Measurements from ENCODE around the gene PRR23A.

PRR23A gene

GRCh38 chr3:138971766-138972320, 34.2 kb downstream of the PRR23A start:
- no peak for DNase-seq

GRCh38 chr3:138964923-138965322, 41.1 kb downstream of the PRR23A start:
- DNase-seq, result no peak

DNA sequence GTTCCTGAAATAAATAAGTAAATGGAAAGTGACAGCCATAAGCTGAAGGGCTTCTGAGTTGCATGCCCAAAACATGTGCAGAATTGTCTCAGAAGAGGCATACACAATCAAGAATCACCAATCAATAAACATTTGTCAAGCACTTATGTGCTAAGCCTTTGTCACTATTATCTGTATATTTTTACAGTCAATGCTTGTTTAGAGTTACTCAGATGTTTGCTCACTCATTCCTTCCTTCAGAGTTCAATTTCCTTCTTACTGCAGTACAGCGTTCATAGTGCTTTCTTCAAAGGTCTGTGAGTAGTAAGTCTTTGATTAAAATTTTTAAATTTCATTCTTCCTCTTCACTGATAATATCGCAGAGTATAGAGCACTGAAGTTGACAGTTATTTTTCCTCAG, 41.8 kb downstream of the PRR23A start:
- DNase-seq, result no peak

GRCh38 chr3:138962854-138963560, 43.1 kb downstream of the PRR23A start:
- no peak for DNase-seq

GRCh38 chr3:138960417-138960852, 45.6 kb downstream of the PRR23A start:
- no peak for DNase-seq

Data from NCI-H524 treated with DMSO at 0.1 percent for 48 hours (cell line).